ENCODE results near the gene LNX1.

DNA sequence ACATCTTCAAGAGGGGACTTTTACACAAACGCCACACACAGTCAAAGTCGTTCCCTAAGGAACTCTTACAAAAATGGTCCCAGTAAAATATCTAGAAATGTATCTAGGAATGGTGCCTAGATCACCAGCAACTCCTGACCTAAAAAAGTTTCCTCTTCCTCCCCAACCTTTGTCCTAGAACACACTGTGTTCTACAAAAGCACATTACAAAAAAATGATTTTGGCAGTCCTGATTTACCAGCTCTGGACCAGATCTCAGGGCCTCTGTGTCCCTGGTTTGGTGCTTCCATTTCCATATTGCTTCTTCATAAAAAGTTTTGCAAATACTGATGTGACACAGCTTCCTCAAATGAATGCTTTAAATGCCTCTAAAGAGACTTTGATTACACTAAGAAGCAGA lies 55.0 kb downstream of the LNX1 start:
- TF ChIP-seq CTCF (conservative IDR thresholded peaks at IDR 0.05; ENCODE audit: low read length) (no peak), EZH2phosphoT487 (IDR thresholded peaks at IDR 0.05; ENCODE audit: borderline replicate concordance, low read depth, low read length) (no peak)

Measured in OCI-LY7 (cell line).